ENCODE data around the gene PKNOX1.

- no peak for TF ChIP-seq ZNF274 (IDR thresholded peaks at IDR 0.05; ENCODE audit: low read depth, low read length)
- TF ChIP-seq YY1 (IDR thresholded peaks at IDR 0.05; ENCODE audit: insufficient read depth, insufficient read length) = no peak
- no peak for TF ChIP-seq SUZ12 (IDR thresholded peaks at IDR 0.05; ENCODE audit: extremely low read depth, insufficient read depth, insufficient read length)
Measured at GRCh38 chr21:43020177-43020576, 45.8 kb downstream of the PKNOX1 start.

Measured in NT2/D1 (cell line).